ENCODE measurements around the gene OPALIN.

DNA sequence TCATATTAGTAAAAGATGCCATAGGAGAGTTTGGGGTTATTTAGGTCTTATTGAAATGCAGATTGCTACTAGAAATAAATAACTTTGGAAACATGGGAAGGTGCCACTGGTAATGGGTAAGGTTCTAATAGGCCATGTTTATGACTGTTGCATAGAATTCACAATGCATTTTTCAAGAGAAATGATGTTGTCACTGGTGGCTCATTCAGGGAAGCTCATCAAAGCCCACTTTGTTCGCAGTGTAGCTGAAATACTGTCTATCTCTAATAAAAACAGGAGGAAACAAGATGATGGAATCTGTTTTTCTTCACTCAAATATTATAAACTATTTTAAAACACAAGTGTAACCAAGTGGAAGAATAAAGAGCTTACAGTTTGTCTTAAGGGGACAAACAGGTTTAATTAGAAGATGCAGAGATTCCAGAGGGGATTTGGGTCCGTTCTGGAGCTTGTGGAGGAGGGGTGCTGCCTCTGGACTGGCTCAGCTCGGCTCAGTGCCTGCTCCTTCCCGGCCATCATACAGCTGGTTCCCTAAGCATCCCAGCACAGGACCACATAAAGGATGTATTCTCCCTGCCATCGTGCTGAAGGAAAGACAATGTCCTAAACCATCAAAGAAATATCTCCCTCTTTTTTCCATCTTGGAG is 20.4 kb downstream of the OPALIN start:
- TF ChIP-seq, protein P1, sequence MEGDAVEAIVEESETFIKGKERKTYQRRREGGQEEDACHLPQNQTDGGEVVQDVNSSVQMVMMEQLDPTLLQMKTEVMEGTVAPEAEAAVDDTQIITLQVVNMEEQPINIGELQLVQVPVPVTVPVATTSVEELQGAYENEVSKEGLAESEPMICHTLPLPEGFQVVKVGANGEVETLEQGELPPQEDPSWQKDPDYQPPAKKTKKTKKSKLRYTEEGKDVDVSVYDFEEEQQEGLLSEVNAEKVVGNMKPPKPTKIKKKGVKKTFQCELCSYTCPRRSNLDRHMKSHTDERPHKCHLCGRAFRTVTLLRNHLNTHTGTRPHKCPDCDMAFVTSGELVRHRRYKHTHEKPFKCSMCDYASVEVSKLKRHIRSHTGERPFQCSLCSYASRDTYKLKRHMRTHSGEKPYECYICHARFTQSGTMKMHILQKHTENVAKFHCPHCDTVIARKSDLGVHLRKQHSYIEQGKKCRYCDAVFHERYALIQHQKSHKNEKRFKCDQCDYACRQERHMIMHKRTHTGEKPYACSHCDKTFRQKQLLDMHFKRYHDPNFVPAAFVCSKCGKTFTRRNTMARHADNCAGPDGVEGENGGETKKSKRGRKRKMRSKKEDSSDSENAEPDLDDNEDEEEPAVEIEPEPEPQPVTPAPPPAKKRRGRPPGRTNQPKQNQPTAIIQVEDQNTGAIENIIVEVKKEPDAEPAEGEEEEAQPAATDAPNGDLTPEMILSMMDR (IDR thresholded peaks at IDR 0.05), result no peak
- TF ChIP-seq EP300 (IDR thresholded peaks at IDR 0.05), result no peak

Measured in esophagus muscularis mucosa (tissue), 3 donors.